HG02623 (cell line): ENCODE data around the gene DDR1.

Experiments used
- ATAC-seq: cut with Tn5 transposase; IDR thresholded peaks from one replicate; pipeline ENCODE4 v1.9.1; 2021; ENCODE audit warnings: moderate library complexity; ENCODE audit not compliant: unreplicated experiment

DDR1 gene

DNA sequence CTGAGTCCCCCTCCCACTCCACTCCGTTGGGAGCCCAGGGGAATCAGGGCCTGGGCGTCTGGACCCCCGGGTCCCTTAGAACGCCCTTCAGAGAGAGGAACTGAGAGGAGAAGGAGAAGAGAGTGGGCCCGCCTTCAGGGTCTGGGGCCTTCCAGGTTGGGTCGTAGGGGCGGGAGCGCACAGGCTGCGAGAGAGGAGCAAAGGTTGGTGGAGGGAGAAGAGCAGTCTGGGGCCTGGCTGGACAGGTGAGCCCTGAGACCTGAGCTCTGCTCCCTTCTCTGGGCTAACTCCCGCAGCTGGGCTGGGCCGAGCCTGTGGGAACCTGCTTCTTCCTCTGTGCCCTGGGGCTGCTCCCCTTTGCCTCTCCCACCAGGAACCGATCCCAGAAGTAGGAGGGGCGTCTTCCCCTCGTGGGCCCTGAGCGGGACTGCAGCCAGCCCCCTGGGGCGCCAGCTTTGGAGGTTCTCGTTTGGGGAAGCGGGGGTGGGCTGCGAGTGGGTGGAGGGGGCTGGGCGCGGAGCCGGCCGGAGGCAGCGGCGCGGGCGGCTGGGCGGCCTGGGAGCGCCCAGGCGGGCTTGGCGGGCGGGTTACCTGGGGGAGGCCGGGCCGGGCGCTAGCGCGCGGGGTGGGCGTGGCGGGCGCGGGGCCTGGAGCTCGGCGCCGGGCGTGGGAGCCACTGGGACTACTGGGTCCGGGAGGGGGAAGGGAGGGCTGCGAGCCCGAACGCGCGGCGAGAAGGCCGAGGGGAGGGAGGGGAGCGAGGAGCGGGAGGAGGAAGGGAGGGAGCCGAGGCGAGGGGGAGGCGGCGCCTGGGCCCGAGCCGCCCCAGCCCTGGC lies at the start of gene DDR1:
TSS of gene DDR1 (plus strand) at position 835 of the 836 bp plus-strand sequence. CDS start 4,211 bp downstream, outside the sequence.
- no peak for ATAC-seq

DNA sequence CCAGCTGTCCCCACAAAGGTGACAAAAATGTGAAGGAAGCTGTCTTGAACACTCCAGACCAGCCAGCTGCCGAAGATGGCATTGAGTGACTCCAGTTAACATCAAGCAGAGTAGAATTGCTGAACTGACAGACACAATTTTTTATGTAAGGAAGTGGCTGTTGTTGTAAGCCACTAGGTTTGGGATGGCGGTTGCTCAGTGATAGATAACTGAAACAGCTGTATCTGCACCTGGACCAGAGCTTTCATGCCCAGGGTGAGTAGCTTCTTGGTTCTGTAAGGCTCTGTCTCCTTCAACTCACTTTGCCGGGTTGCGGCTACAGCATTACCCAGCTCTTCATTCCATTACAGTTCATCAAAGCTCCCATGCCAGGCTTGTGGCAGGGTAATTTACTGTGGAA lies 49.7 kb upstream of the DDR1 start:
- no peak for ATAC-seq

DNA sequence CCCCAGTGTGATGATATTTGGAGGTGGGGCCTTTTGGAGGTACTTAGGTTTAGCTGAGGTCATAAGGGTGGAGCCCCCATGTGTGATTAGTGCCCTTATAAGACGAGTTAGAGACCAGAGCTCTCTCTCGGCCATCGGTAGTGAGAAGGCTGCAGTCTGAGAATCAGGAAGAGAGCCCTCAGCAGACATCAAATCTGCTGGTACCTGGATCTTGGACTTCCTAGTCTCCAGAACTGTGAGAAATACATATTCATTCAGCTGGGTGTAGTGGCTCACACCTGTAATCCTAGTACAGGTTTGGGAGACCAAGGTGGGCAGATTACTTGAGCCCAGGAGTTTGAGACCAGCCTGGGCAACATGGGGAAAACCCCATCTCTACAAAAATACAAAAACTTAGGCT lies 48.7 kb upstream of the DDR1 start:
- ATAC-seq, result no peak

DNA sequence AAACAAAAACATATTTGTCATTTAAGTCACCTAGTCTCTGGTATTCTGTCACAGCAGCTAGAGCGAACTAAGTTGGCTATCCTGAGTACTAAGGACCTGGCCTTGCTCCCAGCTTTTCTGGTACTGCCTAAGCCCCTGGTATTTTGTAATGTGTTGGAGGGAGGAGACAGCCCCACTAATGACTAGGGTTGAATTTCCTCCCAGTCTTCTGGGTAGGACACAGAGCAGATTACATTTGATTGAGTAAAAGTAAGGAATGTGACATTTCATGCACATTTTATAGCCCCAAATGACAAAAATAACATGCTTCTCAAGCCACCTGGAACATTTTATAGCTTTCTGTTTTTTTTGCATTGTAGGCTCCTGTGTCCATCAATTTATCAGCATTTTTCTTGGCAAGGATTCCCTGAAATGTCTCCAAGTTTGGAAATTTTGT lies 47.9 kb upstream of the DDR1 start:
- no peak for ATAC-seq

DNA sequence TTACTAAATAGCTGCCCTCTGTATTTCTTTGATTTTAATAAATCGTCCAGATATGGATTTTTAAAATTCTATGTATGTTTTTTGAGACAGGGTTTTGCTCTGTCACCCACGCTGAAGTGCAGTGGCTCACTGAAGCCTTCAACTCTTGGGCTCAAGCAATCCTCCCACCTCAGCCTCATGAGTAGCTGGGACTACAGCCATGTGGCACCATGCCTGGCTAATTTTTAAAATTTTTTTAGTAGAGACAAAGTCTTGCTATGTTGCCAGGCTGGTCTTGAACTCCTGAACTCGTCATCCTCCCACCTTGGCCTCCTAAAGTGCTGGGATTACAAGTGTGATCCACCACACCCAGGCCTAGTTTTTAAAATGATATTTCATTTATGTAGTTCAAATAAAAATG lies 47.4 kb upstream of the DDR1 start:
- ATAC-seq, result no peak

DNA sequence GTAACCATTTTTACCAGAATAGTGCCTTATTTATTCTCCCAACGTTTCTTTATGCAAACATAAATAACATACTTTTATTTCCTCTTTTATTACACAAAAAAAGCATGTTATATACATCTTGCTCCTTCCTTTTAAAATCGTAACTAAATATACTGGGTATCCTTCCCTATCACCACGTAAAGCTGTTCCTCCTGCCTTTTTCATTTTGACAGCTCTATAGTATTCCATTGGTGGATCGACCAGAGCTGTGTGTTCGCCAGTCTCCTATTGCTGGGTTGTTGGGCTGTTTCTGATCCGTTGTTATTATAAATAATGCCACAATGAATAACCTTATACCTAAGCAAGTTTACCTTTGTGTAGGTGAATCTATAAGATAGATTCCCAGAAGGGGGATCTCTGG lies 46.9 kb upstream of the DDR1 start:
- ATAC-seq, result no peak

DNA sequence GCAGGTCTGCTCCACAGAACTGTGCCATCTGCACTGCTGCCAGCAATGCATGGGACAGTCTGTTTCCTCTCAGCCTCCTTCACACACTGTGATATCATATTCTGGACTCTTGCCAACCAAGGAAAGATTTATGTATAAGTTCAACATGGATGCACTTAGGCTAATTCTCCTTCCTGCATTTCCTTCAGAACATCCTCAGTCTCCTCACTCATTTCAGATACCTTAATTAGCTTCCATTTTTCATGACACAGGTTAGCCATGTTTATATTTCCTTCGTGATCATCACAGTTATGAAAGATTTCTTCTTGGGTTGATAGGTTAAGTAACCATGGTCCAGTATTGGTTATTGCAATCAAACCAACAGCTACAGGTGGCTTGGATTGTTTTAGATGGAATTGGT lies 46.4 kb upstream of the DDR1 start:
- ATAC-seq, result no peak

DNA sequence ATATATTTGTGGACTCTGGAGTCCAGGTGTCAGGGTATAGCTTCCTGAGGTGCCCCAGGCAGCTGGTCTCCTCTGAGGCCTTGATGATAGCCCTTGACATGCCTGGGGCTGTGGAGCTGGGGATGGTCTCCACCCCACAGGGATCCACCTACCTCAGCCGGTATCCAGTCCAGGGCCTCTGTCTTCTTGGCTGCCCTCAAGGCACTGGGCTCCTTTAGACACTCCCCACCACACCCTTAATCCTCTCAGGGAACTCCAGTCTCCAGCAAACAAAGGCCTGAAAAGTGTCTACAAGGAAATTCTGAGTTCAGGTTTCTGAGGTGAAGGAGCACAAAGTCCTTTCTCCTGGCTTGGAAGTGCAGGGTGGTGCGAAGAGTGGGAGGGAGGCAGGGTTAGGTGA lies 44.6 kb upstream of the DDR1 start:
- ATAC-seq, result no peak

DNA sequence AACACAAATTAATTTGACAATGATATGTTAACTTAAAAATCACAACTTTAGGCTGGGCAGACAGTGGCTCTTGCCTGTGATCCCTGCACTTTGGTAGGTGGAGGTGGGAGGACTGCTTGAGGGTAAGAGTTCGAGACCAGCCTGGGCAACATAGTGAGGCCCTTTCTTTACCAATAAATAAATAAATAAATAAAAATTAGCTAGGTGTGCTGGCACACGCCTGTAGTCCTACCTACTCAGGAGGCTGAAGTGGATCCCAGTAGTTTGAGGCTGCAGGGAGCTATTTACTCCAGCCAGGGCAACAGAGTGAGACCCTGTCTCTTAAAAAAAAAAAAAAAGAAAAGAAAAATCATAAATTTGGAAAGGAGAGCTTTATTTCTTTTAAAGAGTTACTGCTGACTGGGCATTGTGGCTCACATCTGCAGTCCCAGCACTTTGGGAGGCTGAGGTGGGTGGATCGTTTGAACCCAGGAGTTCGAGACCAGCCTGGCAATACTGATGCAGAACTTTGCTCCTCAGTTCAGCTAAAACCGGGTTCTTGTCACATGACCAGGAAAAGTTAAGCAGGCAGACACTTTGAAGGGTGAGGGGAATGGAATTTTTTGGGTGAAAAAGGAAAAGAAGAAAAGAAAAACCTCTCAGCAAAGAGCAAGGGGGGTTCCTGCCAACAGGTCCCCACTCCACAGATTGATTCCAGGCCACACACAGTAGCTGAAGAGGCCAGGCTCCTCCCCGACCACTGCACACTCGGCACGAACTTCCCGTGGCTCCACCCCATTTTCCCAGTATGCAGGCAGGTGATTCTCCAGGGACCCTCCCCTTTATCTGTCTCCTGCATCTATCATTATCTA lies 44.0 kb upstream of the DDR1 start:
- no peak for ATAC-seq

DNA sequence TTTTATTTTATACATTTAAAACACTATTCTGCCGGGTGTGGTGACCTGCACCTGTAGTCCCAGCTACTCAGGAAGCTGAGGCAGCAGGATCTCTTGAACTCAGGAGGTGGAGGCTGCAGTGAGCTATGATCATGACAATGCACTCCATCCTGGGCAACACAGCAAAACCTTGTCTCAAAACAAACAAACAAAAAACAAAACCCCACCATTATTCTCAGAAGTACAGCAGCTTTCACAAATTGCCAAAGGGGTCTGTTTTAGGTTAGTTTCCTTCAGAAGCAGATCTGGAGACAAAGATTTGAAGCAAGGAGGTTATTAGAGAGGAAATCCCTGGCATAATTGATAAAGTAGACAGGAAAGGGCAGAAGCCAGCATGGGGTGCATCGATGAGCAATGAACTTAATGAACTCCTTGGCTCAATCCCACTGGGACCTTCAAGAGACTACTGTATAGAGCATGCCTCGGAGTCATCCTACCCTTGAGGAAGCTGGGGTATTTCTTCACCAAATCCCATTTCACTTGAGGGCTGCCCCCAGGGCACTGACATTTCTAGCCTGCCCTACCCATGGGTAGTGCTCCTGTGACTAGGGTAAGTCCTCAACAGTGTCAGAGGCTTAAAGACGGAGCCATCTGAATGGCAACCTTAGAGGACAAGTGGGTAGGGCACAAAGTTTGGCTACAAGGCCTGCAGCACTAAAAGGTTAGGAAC lies 43.2 kb upstream of the DDR1 start:
- no peak for ATAC-seq

DNA sequence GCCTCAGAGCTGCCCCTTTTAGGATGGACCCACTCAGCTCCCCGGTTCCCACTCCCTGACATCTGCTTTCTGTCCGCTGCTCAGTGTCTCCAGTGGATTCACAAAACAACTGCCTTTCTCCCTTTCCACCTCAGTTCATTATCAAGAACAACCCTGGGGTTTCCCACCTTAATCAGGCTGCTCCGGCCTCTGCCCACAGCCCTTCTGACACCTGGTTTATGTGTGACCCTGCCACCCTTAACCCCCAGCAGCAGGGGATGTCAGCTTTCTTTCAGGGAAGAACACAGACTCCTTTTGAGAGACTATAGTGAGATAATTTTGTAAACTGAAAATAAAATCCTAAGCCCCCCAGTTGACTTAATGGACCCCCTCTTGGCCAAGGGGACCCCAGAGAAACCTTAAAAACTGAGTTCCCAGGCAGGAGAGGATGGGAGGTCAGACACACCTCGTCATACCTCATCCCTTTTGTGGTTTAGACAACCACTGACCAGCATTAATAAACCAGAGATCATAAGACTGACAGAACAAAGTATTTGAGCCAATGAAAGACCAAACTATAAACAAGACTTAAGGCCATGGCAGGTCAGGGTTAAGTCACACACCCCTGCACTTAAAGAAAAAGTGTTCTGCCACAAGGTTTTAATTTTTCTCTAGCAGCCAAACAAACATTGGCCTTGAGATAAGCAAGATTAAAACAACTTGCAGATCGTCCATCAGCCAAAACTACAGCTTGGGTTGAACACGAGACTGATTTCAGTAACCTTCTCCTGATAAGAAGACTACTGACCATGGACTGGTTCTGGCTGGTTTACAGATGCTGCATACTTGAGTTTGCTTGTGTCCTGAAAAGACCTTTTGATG lies 42.4 kb upstream of the DDR1 start:
- no peak for ATAC-seq

DNA sequence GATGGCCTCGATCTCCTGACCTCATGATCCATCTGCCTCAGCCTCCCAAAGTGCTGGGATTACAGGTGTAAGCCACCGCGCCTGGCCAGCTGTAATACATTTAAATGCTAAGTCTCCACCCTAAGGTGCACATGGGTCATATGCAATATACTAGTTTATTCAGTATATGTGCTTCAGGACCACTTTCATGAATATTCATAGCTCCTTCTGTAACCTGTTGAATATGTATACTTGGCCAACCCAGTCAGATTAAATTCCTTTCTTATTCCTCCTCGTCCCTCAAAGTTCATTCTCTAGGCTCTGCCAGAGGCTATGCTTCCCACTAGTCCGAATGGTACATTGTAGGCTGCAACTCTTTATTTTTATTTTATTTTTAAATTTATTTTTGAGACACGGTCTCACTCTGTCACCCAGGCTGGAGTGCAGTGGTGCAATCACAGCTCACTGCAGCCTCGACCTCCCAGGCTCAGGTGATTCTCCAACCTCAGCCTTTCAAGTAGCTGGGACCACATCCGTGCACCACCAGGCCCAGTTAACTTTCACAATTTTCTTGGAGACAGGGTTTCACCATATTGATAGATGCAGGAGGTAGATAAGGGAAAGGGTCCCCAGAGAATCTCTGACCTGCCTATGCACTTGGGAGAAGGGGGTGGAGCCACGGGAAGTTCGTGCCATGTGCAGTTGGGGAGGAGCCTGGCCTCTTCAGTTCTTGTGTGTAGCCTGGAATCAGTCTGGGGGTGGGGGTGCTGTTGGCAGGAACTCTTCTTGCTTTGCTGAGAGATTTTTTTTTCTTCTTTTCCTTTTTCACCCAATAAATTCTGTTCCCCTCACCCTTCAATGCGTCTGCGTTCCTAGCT lies 41.3 kb upstream of the DDR1 start:
- ATAC-seq, result no peak

DNA sequence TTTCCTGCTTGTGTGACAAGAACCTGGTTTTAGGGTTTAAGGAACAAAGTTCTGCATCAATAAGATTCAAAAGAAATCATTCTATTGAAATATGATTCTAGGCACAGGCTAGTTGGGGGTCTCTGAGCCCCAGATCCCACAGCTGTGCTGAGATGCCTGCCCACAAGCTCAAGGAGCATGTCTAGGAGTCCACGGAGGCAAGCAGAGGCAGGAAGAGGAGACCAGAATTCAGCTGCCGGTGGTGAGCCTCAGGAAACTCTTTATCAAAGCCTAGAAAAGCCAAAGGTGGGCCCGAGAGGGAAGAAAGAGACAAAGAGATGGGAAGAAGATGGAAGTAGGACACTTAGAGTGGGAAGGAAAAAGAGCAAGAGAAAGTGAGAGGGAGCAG lies 40.7 kb upstream of the DDR1 start:
- no peak for ATAC-seq

DNA sequence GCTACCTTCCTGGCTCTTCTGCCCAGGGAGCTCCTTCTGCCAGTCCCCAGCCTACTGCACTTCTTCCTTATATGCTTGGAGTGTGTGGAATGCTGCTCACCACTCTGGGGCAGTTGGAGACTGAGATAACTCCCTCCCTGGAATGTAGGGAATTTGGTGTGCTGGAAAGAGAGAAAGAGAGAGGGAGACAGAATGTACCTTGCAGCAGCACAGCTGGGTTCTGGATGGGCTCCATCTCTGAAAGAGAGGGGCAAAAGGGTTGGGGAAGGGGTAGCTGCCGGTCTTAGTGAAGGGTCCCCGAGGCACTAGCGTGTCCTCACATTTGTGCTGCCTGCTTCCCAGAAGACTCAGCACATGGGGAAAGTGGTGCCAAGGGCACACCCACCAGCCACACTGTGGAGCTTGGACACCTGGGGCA lies 40.2 kb upstream of the DDR1 start:
- no peak for ATAC-seq

DNA sequence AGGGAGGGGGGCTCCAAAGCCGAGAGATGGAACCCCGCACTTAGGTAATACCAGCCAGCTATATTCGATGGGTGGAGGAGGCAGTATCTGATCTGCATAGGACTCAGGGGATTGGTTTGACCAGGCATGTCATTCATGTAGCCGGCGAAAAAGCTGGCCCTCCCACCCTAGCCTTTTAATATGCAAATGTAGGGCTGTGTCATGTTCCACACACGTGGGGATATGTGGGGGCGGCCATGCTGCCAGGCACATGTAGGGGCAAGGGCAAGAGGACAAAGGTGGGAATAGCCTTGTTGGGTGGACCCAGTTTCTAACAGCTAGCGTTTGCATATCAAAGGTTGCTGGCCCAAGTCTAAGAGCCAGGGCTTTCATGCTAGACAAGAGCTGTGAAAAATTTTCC lies 39.1 kb upstream of the DDR1 start:
- no peak for ATAC-seq

DNA sequence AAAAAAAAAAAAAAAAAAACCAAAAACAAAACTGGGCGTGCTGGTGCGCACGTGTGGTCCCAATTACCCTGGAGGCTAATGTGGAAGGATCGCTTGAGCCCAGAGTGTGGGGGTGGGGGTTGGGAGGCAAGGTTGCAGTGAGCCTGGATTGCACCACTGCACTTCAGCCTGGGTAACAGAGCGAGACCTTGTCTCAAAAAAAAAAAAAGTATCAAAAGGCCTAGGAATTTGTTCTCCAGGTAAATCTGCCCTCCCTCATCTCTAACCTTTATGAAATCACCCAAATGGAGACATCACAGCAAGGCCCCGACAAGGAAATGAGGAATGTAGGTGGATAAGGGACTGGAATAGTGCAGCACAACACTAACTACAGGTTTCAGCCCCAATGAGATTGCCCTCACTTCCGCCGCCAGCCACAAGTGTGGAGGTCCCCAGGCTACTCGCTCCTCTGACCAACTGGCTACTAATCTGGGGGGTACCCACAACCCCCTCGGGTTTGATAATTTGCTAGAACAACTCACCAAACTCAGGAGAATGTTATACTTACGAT lies 36.8 kb upstream of the DDR1 start:
- no peak for ATAC-seq

DNA sequence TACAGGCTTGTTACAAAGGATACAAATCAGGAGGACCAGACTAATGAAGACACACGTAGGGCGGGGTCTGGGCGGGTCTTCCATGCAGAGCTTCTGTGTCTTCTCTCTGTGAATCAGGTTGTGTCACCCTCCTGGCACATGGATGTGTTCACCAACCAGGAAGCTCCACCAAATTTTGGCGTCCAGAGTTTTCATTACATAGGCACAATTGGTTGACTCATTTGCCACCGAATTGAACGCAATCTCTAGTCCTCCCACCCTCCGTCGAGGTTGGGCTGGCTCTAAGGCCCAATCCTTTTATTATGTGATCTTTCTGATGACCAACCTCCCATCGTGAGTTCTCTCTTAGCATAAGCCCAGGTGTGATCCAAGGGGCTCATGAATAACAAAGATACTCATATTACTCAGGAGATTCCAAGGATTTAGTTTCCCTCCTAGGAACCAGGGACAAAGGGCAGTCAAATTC lies 36.3 kb upstream of the DDR1 start:
- no peak for ATAC-seq

DNA sequence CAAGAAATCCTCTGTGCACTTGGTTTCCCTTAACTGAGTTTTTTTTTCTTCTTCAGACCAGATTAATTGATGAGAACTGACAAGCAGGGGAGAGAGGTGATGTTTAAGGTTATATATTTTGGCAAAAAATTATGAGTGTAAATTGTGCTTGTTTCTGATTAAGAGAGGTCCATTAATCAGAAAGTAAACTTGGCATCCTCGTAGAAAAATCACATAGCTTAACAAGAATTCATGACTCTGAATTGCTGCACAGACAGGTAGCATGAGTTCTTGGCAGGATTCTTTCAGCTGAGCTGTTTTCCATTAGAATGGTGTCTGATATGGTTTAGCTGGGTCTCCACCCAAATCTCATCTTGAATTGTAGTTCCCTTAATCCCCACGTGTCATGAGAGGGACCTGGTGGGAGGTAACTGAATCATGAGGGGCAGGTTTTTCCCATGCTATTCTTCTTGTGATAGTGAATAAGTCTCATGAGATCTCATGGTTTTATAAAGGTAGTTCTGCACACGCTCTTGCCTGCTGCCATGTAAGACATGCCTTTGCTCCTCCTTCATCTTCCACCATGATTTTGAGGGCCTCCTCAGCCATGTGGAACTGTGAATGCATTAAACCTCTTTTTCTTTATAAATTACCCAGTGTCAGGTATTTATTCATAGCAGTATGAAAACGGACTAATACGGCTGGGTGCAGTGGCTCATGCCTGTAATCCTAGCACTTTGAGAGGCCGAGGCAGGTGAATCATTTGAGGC lies 34.2 kb upstream of the DDR1 start:
- ATAC-seq, result no peak
